AG09319 (cell line): ENCODE measurements around the gene CAP2.

Experiments used
- DNase-seq: peaks from one replicate; pipeline ENCODE4 v3.0.0-alpha.2; 2010; ENCODE audit warnings: low read depth; ENCODE audit errors: extremely low read depth
- CTCF ChIP-seq: IDR thresholded peaks from 2 replicates; pipeline ENCODE4 v1.5.1; 2011; ENCODE audit warnings: low read depth, mild to moderate bottlenecking, inconsistent platforms, low read length, moderate library complexity

The CAP2 gene

GRCh38 chr6:17446713-17447112 is 53.3 kb downstream of the CAP2 start:
- TF ChIP-seq CTCF, result no peak
- no peak for DNase-seq

- no peak for DNase-seq
- TF ChIP-seq CTCF, result no peak
Measured at GRCh38 chr6:17448165-17448564, 54.8 kb downstream of the CAP2 start.

- no peak for TF ChIP-seq CTCF
- no peak for DNase-seq
Measured at GRCh38 chr6:17450397-17450796, 57.0 kb downstream of the CAP2 start.

GRCh38 chr6:17450832-17451231 is 57.4 kb downstream of the CAP2 start:
- DNase-seq, result no peak
- no peak for TF ChIP-seq CTCF

- DNase-seq, result no peak
- TF ChIP-seq CTCF, result no peak
Measured at GRCh38 chr6:17452096-17452495, 58.7 kb downstream of the CAP2 start.

- no peak for TF ChIP-seq CTCF
- peak; percentile 51 for DNase-seq
Measured at GRCh38 chr6:17454316-17455005, 61.1 kb downstream of the CAP2 start.

- TF ChIP-seq CTCF, result no peak
- no peak for DNase-seq
Measured at GRCh38 chr6:17455919-17456318, 62.5 kb downstream of the CAP2 start.
